GM19099 (cell line): ENCODE data around the gene SIPA1.

Experiments used
- POLR2A ChIP-seq: IDR thresholded peaks from 3 replicates; pipeline ENCODE4 v1.6.1; 2011; ENCODE audit warnings: low read depth; ENCODE audit not compliant: insufficient read length; ENCODE audit errors: extremely low read depth

Gene SIPA1

GRCh38 chr11:65633390-65634108 lies 4.4 kb upstream of the SIPA1 start:
- no peak for TF ChIP-seq POLR2A

- no peak for TF ChIP-seq POLR2A
Measured at GRCh38 chr11:65634109-65634436, 3.8 kb upstream of the SIPA1 start.

- TF ChIP-seq POLR2A: no peak
Measured at GRCh38 chr11:65634440-65634839, 3.5 kb upstream of the SIPA1 start.

GRCh38 chr11:65634905-65635731 lies 2.8 kb upstream of the SIPA1 start:
- no peak for TF ChIP-seq POLR2A

- TF ChIP-seq POLR2A: no peak
Measured at GRCh38 chr11:65636108-65637031, 1.5 kb upstream of the SIPA1 start.

DNA sequence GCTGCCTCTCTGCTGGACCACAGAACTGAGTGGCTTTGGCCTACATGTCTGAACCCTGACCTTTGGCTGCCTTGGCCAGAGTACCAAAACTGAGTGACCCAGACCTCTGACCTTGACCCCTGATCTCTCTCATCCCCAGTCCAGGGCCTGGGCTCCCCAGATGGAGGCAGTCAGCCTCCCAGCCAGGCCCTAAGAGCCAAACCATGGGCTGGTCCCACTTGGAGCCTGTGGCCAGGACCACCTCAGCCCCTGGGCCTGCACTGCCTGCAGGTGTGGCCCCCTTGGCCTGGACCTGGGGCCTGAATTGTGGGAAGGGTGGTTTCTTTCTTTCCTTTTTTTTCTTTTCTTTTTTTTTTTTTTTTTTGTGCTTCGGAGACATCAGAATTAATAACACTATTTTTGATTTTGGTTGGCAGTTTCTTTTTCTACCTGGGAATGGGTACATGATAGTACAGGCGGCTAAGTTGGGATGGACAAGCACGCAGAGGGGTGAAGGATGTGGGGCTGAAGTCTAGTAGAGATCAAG lies 806 bp upstream of the SIPA1 start:
- no peak for TF ChIP-seq POLR2A

GRCh38 chr11:65639623-65640482 lies 2.0 kb downstream of the SIPA1 start:
- TF ChIP-seq POLR2A: peak; percentile 76

DNA sequence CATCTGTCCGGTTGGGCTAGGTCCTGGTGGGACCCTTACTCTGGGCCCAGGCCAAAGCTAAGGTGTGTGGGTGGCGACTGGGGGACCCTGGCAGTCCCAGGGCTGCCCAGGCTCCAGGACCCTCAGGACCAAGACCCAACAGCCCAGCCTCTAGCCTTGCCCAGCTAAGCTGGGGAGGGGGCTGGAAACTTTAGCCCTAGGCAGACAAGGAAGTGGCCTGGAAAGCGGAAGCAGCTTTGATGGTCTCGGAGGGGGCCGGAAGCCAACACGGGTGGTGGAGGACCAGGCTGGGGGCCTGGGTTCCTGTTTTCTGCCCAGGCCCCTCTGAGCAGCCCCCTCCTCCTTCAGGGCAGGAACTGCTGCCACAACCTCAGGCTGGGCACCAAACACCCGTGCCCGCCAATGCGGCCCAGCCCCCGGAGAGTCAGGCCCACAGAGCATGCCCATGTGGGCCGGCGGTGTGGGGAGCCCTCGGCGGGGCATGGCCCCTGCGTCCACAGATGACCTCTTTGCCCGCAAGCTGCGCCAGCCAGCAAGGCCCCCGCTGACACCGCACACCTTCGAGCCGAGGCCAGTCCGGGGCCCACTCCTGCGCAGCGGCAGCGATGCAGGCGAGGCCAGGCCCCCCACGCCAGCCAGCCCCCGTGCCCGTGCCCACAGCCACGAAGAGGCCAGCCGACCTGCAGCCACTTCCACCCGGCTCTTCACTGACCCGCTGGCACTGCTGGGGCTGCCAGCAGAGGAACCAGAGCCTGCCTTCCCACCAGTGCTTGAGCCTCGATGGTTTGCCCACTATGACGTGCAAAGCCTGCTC lies 2.8 kb downstream of the SIPA1 start:
- TF ChIP-seq POLR2A: peak; percentile 31

DNA sequence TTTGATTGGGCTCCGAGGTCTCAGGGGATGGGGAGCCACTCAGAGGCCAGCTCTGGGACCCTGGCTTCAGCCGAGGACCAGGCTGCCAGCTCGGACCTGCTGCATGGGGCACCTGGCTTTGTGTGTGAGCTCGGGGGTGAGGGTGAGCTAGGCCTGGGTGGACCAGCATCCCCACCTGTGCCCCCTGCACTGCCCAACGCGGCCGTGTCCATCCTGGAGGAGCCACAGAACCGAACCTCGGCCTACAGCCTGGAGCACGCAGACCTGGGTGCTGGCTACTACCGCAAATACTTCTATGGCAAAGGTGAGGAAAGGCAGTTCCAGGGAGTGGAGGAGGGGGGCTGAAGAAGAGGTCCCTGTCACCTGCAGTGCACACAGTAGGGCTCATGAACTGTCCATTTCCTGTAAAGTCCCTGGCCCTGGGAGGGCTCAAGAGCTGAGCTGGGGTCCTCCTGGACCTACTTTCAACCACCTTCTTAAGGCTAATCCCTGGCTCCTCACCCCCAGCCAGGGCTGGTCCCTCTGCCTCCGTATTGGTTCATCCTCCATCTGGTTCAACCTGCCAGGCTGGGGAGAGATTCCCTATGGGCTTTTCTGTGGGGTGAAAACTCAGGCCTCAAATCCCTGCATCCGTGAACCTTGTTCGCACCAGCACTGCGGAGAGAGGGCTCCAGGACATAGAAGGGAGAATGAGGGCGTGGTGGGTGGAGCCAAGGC lies 3.6 kb downstream of the SIPA1 start:
- TF ChIP-seq POLR2A: no peak

DNA sequence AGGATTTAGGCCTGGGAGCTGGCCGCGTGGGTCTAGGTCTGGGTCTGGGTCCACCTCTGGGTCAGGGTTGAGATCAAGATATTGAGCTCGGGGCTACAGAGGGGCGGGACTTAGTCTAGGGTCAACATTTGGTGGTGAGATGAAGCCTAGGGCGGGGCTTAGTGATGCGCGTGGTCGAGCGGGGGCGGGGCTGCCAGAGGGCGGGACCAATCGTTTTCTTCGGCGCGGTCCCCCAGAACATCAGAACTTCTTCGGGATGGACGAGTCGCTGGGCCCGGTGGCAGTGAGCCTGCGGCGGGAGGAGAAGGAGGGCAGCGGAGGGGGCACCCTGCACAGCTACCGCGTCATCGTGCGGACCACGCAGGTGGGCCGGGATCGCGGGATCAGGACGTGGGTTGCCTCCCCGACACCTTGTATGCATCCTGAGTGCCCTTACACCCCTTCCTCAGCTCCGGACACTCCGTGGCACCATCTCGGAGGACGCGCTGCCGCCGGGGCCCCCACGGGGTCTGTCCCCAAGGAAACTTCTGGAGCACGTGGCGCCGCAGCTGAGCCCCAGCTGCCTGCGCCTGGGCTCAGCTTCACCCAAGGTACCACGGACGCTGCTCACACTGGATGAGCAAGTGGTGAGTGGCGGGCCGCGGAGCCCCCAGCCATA lies 4.2 kb downstream of the SIPA1 start:
- TF ChIP-seq POLR2A: no peak

DNA sequence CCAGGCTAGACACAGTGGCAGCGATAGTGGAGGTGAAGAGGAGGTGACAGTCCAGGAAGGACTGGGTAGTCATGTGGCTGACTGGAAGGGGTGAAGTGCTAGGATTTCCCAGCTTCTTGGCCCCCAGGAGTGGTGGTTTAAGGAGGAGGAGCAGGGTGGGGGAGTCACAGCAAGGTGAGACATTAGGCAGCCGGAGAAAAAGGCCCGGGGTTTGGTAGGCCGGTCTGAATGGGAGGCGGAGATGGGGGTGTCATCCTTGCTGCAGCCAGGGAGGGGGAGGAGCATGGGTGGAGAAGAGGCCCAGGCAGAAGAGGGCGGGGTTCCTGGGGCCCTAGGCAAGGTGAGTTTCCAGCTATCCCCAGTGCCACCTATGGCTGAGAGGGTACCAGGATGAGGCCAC lies 6.1 kb downstream of the SIPA1 start:
- TF ChIP-seq POLR2A: no peak

- TF ChIP-seq POLR2A: no peak
Measured at GRCh38 chr11:65644837-65645236, 6.9 kb downstream of the SIPA1 start.
